HG02870 (cell line): ENCODE measurements around the gene KIAA1217.
A peak's percentile ranks its signal among the peaks of the same experiment; 100 is the strongest.
"Not testable (repeated sequence)": the region's sequence is repeated elsewhere in the genome, so short reads cannot be mapped to it uniquely, and the experiment has no call there.

Experiments used
- ATAC-seq: cut with Tn5 transposase; IDR thresholded peaks from one replicate; pipeline ENCODE4 v1.9.1; 2021; ENCODE audit warnings: mild to moderate bottlenecking, moderate library complexity; ENCODE audit not compliant: unreplicated experiment

The KIAA1217 gene

DNA sequence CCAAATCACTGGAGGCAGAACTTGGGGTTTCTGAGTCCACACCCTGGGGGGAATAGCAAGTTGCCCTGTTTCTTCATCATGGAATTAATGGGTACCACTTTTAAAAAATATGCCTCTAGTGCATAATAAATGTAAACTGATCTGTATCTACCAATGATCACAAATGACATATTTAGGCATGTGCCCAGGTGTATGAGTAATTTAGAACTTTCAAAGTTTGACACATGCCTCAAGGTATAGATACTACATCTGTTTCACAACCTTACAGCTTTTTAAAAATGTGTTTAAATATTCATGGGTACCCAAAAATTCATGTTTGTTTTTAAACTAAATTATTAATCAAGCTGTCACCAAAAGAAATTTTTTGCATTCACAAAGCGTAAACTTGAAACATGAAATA, 226.0 kb downstream of the KIAA1217 start:
- peak; percentile 54 for ATAC-seq

DNA sequence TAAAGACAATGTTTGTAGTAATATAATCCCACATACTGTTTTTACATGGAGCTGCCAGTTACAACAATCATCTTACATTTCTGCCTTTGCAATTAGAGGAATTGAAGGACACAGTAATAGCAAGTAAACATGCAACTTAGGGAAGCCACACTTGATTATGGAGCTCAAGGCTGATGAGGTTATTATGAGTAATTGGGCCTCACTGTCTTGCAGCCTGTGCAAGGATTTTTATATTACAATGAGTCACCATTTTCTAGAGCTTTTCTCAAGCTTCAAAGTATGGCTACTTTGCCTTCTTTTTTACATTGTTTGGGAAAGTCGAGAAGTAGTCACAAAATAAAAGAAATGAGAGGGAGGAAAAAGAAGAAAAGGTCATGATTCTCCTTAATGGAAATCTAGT, 226.4 kb downstream of the KIAA1217 start:
- no peak for ATAC-seq

DNA sequence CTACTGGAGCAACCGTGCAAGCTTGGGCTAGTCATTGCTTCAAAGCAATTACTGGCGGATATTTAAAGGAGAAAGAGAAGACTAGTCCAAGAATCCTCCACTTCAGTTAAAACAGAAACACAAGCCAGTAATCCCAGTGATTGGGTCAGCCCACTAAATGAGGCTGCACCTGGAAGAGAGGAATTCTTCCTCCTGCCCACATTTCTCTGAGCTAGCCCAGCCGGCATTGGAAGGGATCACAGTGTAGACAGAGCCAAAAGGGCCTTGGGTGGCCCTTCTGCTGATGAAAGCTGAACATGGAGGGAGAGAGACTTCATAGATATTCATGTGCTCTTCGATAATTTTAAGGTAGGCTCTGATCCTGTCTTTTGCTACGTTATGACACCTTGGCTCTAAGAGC, 228.4 kb downstream of the KIAA1217 start:
- ATAC-seq, result no peak

DNA sequence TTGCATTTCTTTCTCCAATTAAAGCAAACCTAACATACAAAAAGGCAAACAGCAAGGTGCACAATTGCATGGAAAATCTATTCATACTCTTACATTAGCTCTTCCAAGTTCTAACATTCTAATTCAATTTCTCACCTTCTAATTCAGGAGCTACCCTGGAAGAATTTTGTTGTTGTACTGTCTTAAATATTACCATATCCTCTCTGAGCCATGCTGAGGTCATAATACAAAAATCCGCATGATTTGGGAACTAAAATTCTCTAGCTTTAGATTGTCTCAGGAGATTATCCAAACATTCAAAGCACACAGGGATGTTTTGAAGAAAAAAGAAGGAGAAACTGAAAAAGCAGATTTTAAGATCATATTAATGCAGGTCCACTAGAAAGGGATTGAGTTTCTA, 229.9 kb downstream of the KIAA1217 start:
- ATAC-seq, result no peak

DNA sequence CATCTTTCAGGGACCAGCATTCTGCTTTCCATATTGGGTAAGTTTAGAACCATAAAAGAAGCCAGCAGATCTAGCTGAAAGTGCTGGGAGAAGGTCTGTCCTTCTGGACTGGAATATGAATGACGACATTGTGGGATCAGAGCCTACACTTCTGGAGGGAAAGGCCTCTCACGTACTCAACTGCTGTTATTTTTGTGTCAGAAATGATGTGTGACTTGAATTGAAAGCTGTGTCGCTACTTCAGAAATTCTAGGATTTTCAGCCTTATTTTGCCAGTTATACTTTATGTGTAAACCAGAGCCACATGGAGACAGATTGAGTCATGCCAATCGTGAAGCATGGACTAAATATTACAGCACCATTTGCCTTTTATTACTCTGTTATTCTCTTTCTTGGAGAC, 231.0 kb downstream of the KIAA1217 start:
- no peak for ATAC-seq

DNA sequence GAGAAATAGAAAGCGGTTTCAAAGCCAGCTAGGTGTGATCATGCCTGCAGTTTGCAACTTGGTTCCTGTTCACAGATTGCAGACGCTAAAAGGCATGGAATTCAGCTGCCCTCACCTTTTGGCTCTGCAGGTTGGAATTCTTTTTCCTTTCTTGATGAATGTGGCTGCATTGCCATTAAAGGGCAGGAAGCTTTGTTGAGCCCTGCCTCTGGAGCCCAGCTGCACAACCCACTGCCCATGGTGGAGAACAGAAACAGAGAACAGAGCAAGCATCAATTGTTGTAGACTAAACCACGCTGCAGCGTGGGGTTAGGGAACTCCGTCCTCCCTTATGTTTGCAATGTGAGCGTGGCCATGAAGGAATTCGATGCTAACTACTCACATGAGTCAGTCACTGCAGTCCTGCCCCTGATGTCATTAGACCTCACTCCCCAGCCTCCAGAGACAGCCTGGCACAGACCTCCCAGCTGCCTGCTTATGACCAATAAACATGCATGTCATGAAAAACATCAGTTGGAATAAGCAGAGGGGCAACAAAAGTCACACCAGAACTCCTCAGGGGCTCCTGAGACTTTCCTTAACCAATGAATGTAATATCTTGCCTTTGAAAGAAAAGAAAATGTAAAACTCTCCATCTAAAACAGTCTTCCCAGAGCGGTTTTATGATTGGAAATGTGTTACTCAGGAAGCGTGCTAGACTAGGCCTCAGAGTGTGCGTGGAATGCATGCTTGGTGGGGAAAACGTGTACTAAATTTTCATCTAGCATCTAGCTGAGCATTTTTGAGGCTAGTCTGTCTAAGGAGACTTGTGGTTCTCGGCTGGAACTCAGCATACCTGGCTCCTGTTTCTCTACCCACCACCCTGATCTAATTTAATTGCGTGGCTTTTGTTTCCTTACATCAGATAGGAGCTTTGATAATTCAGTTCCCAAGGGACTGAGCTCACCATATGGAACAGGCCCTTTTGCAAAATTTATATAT, 232.2 kb downstream of the KIAA1217 start:
- peak; percentile 61 for ATAC-seq

DNA sequence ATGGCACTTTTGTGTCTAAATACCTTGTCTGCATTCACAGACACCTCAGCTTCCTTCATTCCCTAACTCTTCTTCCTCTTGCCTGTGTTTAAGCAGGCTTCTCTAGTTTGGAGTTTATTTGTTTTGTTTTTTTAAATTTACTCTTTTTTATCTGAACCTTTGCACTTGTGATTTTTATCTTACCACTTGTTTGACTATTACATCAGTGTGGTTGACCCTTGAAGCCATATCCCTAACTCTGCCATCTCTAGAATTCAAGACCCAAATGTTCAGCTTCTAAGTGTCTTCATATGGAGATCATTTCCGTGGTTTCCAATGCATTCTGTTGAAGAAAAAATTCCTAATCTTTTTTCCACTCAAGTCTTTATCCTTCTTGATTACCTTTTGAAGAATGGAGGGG, 233.3 kb downstream of the KIAA1217 start:
- no peak for ATAC-seq

DNA sequence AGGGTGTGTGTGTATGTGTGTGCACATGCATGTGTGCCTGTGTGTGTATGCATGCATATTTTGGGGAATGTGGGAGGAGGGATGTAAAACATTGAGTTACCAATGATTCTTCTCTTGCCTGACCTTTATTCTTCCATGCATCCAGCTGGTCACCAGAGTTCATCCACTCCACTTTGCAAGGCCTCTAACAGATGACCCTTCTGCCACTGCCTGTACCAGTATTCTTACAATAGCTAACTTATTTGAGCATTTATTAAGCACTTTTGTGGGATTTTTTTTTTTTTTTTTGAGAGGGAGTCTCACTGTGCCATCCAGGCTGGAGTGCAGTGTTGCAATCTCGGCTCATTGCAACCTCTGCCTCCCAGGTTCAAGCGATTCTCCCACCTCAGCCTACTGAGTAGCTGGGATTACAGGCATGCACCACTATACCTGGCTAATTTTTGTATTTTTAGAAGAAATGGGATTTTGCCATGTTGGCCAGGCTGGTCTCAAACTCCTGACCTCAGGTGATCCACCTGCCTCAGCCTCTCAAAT, 233.8 kb downstream of the KIAA1217 start:
- not testable (repeated sequence) for ATAC-seq

DNA sequence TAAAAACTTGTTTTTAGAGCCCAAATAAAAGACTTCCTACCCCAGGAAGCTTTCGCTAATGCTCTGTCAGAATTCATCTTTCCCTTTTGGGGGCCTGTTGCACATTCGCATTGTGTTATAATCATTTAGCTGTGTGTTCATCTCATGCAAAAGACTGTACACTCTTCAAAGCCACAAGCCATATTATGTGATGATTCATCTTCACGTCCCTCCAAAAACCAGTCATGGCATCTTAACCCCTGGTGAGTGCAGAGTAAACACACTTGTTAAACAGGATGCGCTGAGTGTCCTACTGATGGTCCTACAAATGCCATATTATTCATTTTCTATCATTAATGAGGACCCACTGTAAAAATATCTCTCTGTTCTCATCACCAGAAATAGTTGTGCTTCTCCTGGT, 235.4 kb downstream of the KIAA1217 start:
- ATAC-seq, result no peak

DNA sequence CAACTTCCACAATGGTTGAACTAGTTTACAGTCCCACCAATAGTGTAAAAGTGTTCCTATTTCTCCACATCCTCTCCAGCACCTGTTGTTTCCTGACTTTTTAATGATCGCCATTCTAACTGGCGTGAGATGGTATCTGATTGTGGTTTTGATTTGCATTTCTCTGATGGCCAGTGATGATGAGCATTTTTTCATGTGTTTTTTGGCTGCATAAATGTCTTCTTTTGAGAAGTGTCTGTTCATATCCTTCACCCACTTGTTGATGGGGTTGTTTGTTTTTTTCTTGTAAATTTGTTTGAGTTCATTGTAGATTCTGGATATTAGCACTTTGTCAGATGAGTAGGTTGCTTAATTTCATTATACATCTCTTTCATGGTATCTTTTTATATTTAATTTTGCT, 237.0 kb downstream of the KIAA1217 start:
- ATAC-seq, result not testable (repeated sequence)

DNA sequence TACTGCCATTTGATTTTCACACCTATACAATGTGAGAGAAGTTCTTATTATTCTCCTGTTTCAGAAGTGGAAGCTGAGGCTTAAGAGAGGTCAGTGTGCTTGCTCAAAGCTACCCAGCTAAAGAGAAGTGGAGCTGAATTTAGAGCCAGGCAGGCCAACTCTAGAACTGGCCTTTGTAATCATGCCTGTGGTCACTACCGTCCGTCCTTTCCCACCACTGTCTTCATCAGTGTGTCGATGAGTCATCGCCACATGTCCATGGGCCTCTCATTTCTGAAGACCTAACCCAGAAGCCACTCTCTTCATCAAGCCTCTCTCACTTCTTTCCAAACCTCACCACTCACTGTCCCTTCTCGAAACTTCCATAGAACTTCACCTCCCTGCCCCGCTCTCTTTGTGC, 237.8 kb downstream of the KIAA1217 start:
- ATAC-seq, result no peak

DNA sequence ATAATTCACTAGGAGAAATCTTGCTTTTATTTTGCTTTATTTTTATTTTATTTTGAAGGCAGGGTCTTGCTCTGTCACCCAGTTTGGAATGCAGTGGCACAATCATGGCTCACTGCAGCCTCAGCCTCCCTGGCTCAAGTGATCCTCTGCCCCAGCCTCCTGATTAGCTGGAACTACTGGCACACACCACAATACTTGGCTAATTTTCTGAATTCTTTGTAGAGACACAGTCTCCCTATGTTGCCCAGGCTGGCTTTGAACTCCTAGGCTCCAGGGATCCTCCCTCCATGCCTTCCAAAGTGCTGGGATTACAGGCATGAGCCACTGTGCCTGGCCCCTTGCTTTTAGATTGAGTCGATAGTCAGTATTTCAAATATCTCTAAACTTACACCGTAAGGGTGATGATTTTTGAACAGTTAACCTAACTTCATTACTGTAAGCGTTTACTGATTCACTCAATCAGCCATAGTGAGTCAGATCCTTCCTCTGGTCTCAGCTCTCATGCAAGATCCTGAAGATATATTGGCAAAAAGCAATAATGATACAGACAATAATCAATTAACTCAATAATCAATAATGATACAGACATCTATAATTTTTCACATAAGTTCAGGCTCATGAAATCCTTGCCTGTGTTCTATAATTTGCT, 239.5 kb downstream of the KIAA1217 start:
- ATAC-seq, result no peak

DNA sequence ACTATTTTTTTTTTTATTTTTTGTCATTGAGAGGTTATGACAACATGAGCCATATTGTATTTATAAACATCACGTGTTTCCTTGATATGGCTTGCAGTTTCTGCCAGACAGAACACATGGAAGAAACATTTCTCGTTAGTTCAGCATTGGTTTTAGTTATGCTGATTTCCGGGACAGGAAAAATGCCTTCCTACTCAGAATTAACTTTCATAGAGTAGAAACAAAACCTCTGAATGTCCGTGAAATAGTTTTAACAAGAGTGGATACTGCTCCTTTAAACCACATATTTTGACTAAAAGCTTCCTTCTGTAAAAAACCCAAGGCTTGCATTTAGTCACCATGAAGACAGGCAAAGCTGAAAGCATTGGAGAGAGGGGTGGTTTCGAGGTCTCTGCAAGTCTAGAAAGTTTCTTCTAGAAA, 240.4 kb downstream of the KIAA1217 start:
- peak; percentile 97 for ATAC-seq

DNA sequence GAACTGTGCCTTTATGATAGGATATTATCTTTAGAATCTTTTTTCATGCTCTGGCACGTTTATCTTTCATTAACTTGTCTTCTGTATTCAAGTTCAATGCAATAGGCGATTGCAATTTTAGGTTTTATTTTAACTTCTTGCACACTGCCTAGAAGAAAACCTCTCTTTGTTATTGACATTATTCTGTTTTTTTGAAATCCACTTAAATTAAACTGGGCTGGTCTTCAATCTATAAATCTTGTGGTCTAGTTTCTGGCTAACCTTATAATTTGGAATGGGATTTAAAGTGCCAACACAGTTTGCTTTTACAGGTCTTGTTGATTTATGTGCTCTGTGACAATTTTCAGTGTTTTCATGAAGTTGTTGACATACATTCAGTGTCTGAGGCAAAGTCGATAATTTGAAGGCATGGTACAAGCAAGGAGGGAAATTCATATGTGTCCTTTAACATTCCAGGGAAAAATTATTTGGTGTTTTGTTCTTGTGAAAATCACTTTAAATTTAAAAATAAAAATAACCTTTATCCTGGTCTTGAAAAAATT, 240.9 kb downstream of the KIAA1217 start:
- no peak for ATAC-seq

DNA sequence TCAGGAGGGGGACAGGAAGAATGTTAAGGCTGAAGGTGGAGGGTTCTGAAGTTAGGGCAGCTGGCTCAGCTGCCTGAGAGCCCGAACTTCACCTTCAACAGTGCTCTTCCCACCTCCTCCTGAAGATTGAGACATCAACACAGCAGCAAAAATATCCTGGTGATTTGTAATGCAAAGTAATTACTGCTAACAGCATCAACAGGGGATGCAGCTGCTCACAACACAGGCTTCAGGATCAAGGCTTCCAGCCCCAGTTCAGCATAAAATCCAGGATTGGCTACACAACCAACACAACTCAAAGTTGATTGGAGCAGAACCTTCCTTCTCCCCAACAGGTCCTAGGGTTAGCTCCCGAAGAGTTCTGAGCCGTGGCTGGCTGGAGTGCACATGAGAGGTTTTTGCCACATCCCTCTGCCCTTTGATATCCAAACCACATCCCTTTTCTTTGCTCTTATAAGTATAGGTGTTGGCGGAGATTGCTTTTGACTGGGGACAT, 242.4 kb downstream of the KIAA1217 start:
- ATAC-seq, result no peak

DNA sequence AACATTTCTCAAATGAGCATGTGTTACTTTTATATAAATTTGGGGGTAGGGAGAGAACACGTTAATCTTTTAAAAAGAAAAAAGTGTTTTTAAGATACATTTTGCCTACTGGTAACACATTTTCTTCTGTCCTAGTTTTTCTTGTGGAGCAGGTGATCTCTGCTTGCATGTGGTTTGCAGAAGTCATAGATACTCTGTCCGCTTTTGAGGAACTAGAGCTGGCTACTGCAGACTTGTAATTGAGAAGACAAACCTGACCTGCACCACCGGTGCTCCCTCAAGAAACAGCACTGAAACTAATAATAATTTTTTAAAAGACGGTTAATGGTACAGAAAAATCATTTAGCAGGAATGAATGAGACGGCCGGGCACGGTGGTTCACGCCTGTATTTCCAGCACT, 243.1 kb downstream of the KIAA1217 start:
- ATAC-seq, result no peak

DNA sequence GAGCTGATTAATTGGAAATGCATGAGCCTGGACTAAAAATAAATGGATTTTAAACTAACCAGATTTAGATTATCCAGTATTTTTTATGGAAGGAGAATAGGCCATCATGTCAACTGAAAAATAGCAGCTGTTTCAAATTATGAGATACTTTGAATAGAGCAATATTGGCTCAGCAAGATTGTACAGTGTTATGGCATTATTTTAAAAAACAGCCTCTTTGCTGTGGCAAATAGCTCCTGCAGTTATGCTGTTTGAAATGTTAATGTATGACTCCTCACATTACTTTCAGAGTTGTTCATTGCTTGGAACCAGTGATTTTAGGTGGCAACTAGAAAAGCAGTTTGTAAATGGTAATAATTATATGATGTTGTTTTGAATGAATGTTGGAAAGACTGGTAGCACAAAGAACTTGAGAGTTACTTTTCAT, 244.5 kb downstream of the KIAA1217 start:
- ATAC-seq, result no peak

DNA sequence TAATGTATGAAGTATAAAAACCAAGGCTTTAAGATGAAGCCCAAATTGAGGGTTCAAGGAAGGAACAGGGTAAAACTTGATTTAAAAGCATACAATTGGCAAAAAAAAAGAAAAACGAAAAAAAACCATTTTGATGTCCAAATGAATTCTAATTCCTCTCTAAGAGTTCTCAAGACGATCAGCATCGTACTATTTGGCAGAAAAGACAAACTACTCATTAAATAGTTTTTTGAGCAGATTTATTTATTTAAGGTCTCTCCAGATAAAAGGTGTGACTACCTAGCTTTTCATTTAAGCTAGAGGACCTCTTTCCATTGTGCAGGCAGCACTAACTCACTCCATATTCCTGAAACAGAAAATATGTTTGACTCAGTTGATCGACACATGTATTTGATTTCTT, 245.0 kb downstream of the KIAA1217 start:
- ATAC-seq, result no peak

DNA sequence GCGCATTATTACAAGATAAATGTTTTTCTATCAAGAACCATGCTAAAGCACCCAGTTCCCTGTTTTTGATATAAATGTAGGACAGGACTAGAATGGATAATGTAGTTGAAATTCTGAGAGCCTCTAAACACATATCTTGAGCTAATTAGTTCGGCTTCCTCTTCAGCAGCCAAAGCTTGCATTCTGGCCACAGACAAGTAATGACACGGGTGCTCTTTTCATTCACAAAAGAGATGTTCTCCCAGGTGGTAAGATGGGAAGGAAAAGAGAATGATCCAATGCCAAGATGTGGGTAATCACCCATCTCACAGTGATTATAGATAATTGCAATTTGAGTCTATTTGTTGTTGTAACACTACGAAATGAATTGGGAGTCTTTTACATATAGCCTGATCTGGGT, 246.5 kb downstream of the KIAA1217 start:
- no peak for ATAC-seq

DNA sequence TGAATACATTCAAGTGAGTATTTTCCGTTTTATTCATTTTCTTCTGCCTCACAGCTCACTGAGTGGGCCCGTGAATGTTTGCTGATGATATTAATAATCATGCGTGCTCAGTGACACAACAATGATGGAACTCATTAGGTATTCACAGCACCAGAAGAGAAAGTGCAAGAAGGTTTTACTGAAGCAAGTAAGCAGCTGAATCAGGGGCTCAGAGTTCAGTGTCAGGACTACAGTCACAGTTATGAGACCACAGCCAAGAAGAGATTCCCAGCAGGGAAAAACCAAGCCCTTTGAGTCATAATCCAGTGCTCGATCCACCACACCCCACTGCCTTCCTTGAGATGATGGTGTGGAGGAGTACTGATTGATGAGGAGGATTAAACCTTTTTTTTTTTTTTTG, 247.4 kb downstream of the KIAA1217 start:
- ATAC-seq, result no peak

DNA sequence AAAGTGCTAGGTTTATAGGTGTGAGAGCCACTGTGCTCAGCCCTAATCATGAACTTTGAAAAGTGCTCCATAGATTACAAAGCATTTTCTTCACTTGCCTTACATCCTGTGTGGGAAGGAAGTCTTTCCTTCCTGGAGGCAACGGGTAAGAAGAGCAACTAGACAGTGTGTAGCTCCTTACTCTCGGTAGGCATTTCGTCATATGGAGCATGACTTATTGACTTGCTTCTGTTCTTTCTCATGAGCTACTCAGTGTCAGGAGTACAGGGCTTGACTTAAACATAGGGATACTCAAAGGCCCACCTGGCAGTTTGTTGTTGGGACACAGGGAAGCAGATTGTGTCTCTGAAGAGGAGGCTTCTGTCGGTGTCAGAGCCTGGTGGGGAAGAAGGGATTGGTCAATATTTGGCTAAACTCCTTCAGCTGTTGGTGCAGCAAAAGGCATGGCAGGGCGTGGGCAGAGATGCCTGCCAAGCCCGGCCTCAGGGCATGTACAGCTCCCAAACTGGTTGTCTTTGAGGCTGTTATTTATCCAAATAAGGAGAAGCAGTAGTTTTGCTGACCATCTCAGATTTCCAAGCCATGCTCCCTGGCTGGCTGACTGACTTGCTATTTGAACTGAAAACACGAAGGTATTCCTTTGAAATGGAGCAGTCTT, 248.9 kb downstream of the KIAA1217 start:
- no peak for ATAC-seq
